Measurements from ENCODE around the gene SPART.

DNA sequence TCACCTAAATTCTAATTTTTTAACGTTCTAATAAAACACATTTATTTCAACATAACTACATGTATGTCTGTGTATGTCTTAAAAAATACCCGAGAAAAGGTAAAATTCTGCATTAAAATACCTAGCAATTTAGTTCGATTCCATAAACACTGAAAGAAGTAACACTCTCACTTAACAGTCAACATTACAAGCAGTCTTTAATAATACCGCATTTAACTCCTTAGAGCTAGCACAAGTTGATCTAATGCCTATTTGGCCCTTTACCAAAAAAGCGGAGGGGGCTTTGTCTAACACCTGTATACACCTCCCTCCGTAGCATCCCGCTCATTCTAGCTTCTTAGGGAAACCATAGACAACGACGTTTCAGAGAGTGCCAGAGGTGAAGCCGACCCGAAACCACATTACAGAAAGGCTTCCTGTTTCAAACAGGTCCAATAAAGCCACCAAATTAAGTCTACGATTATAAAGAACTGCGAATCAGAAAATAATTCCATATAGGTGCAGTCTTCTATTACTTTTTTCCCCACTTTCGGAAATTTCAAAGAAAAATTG lies 1.2 kb downstream of the SPART start:
- no peak for TF ChIP-seq SP1 (IDR thresholded peaks at IDR 0.05)
- TF ChIP-seq LEF1 (IDR thresholded peaks at IDR 0.05; ENCODE audit: borderline replicate concordance) = no peak
- no peak for TF ChIP-seq HDGF (IDR thresholded peaks at IDR 0.05; ENCODE audit: borderline replicate concordance)
- no peak for TF ChIP-seq FOXK2 (IDR thresholded peaks at IDR 0.05)
